H1 (cell line): ENCODE results near the gene ACTRT3. TPM values are rescaled to one million over a fixed set of nuclear protein-coding genes. Genes with fewer than 3 reads are reported as not detected.
A peak's percentile ranks its signal among the peaks of the same experiment; 100 is the strongest.

Experiments
- CTCF ChIA-PET: fragments of 300-600 bp; sonication (Branson Sonifier 250); formaldehyde crosslinking; loops from one replicate; lab custom pipeline; 2021; ENCODE audit not compliant: partially characterized antibody; lab: Charles Lee
- POLR2A ChIA-PET: fragments of 300-600 bp; sonication (Branson Sonifier 250); formaldehyde crosslinking; loops from one replicate; lab custom pipeline; 2021; ENCODE audit warnings: inconsistent platforms; ENCODE audit not compliant: partially characterized antibody; lab: Charles Lee
- DNase-seq, 2 experiments: peaks; one replicate each; pipeline versions ENCODE4 v3.0.0 to v3.0.0-alpha.2; 2010 to 2022; ENCODE audit warnings: low spot score in 2 of 2, low read depth in 1 of 2, mixed read lengths in 1 of 2
- FAIRE-seq: peaks from 2 replicates; lab custom pipeline; 2011; peaks lifted over from hg19 to GRCh38; lab: Jason Lieb, UNC
- H2AFZ ChIP-seq: 2 replicates; pipeline ENCODE4 v1.8.1; 2012; ENCODE audit warnings: low read length, inconsistent platforms
- H2AK5ac ChIP-seq: 2 replicates; pipeline ENCODE4 v1.6.1; 2013; ENCODE audit warnings: low read depth, low read length
- H2BK120ac ChIP-seq: replicated peaks from 2 replicates; pipeline ENCODE3; 2013; ENCODE audit warnings: low read depth, low read length, inconsistent platforms
- H2BK12ac ChIP-seq: 2 replicates; pipeline ENCODE4 v1.6.1; 2013; ENCODE audit warnings: low read depth, low read length
- H2BK15ac ChIP-seq: 2 replicates; pipeline ENCODE4 v1.6.1; 2013; ENCODE audit warnings: low read length
- H2BK20ac ChIP-seq: 2 replicates; pipeline ENCODE4 v1.6.1; 2013; ENCODE audit warnings: low read length
- H2BK5ac ChIP-seq: 2 replicates; pipeline ENCODE4 v1.6.1; 2013; ENCODE audit warnings: low read depth, low read length
- H3K14ac ChIP-seq: 2 replicates; pipeline ENCODE4 v1.6.1; 2013; ENCODE audit warnings: inconsistent platforms; ENCODE audit not compliant: insufficient read length
- H3K18ac ChIP-seq: 2 replicates; pipeline ENCODE4 v1.6.1; 2013; ENCODE audit warnings: low read length; ENCODE audit errors: extremely low read depth
- H3K23ac ChIP-seq: 2 replicates; pipeline ENCODE4 v1.6.1; 2013; ENCODE audit warnings: inconsistent platforms; ENCODE audit not compliant: insufficient read length
- H3K23me2 ChIP-seq: 2 replicates; pipeline ENCODE4 v1.6.1; 2013; ENCODE audit warnings: low read depth, low read length
- H3K27ac ChIP-seq: 2 replicates; pipeline ENCODE4 v1.6.1; 2011; ENCODE audit warnings: low read depth, low read length, inconsistent platforms
- H3K27me3 ChIP-seq, 4 experiments: replicated peaks in 1 of 4; 1 replicate in 1 of 4; 2 replicates in 3 of 4; pipeline versions ENCODE4 v1.6.1 to v1.8.1; 2011 to 2013; ENCODE audit warnings: low read length in 3 of 4, mild to moderate bottlenecking in 3 of 4, inconsistent platforms in 2 of 4, mixed read lengths in 2 of 4, moderate library complexity in 1 of 4; ENCODE audit not compliant: control insufficient read depth in 3 of 4, insufficient read depth in 3 of 4; ENCODE audit errors: extremely low read depth in 1 of 4
- H3K36me3 ChIP-seq, 4 experiments: 2 replicates each; pipeline versions ENCODE4 v1.6.1 to v1.8.1; 2011 to 2013; ENCODE audit warnings: mild to moderate bottlenecking in 4 of 4, low read length in 3 of 4, moderate library complexity in 2 of 4, control low read depth in 1 of 4, inconsistent platforms in 1 of 4; ENCODE audit not compliant: insufficient read depth in 4 of 4, control insufficient read depth in 2 of 4
- H3K4ac ChIP-seq: replicated peaks from 2 replicates; pipeline ENCODE3; 2013; ENCODE audit warnings: low read length, low read depth, mixed read lengths, inconsistent platforms; ENCODE audit not compliant: insufficient read length
- H3K4me1 ChIP-seq, 4 experiments: replicated peaks in 1 of 4; 1 replicate in 1 of 4; 2 replicates in 3 of 4; pipeline versions ENCODE4 v1.6.1 to v1.8.1; 2011 to 2013; ENCODE audit warnings: low read length in 3 of 4, inconsistent platforms in 2 of 4, mixed read lengths in 1 of 4; ENCODE audit not compliant: insufficient read depth in 4 of 4, control insufficient read depth in 3 of 4
- H3K4me2 ChIP-seq, 2 experiments: 2 replicates each; pipeline versions ENCODE4 v1.6.1 to v1.8.1; 2011 to 2013; ENCODE audit warnings: low read depth in 2 of 2, low read length in 2 of 2, control low read depth in 1 of 2, inconsistent platforms in 1 of 2, mild to moderate bottlenecking in 1 of 2; ENCODE audit not compliant: insufficient read depth in 1 of 2
- H3K4me3 ChIP-seq, 4 experiments: fragments of 200-600, 300-600 bp in 1 of 4; sonication (generic), shearing (Covaris generic), sonication (Bioruptor Twin) in 1 of 4; 2 replicates each; pipeline versions ENCODE4 v1.5.1 to v1.8.1; 2011 to 2016; ENCODE audit warnings: low read length in 4 of 4, low read depth in 3 of 4, control low read depth in 2 of 4, inconsistent platforms in 2 of 4, mild to moderate bottlenecking in 2 of 4, mixed read lengths in 1 of 4, moderate library complexity in 1 of 4; ENCODE audit not compliant: insufficient read depth in 2 of 4; ENCODE audit errors: extremely low read depth in 1 of 4
- H3K56ac ChIP-seq: replicated peaks from 2 replicates; pipeline ENCODE3; 2013; ENCODE audit warnings: low read depth, mild to moderate bottlenecking, mixed read lengths, low read length, inconsistent platforms; ENCODE audit not compliant: insufficient read length
- H3K79me1 ChIP-seq: 2 replicates; pipeline ENCODE4 v1.6.1; 2013; ENCODE audit warnings: low read depth, low read length, control low read depth
- H3K79me2 ChIP-seq, 2 experiments: 2 replicates each; pipeline versions ENCODE4 v1.6.1 to v1.8.1; 2012 to 2013; ENCODE audit warnings: low read length in 2 of 2, mild to moderate bottlenecking in 2 of 2, inconsistent platforms in 1 of 2; ENCODE audit not compliant: insufficient read depth in 2 of 2, control insufficient read depth in 1 of 2
- H3K9ac ChIP-seq, 4 experiments: replicated peaks in 1 of 4; 1 replicate in 1 of 4; 2 replicates in 3 of 4; pipeline versions ENCODE4 v1.6.1 to v1.8.1; 2011 to 2013; ENCODE audit warnings: low read depth in 3 of 4, low read length in 3 of 4, control low read depth in 2 of 4, mild to moderate bottlenecking in 2 of 4, moderate library complexity in 2 of 4, inconsistent platforms in 1 of 4; ENCODE audit errors: extremely low read depth in 1 of 4
- H3K9me3 ChIP-seq, 2 experiments: 2 replicates each; pipeline versions ENCODE4 v1.6.1 to v1.8.1; 2012 to 2013; ENCODE audit warnings: mild to moderate bottlenecking in 2 of 2, moderate library complexity in 2 of 2, control low read depth in 1 of 2, inconsistent platforms in 1 of 2, low read depth in 1 of 2, low read length in 1 of 2, mixed read lengths in 1 of 2; ENCODE audit not compliant: insufficient read depth in 2 of 2
- H4K20me1 ChIP-seq, 2 experiments: replicated peaks in 1 of 2; 2 replicates each; pipeline versions ENCODE3 to v1.8.1; 2011 to 2013; ENCODE audit warnings: inconsistent platforms in 2 of 2, low read length in 2 of 2, mild to moderate bottlenecking in 1 of 2; ENCODE audit not compliant: insufficient read depth in 2 of 2, control insufficient read depth in 1 of 2
- H4K5ac ChIP-seq: 2 replicates; pipeline ENCODE4 v1.6.1; 2013; ENCODE audit warnings: low read length, low read depth, mixed read lengths, inconsistent platforms; ENCODE audit not compliant: insufficient read length
- H4K8ac ChIP-seq: 2 replicates; pipeline ENCODE4 v1.8.0; 2013; ENCODE audit warnings: mild to moderate bottlenecking, moderate library complexity, low read length, inconsistent platforms; ENCODE audit not compliant: insufficient read depth; ENCODE audit errors: extremely low read depth
- H4K91ac ChIP-seq: replicated peaks from 2 replicates; pipeline ENCODE3; 2013; ENCODE audit warnings: low read length, mixed read lengths, inconsistent platforms; ENCODE audit not compliant: insufficient read length
- ATF2 ChIP-seq: IDR thresholded peaks from 2 replicates; pipeline ENCODE4 v1.6.1; 2012; ENCODE audit warnings: low read length, inconsistent platforms
- BACH1 ChIP-seq: IDR thresholded peaks from 2 replicates; pipeline ENCODE4 v1.6.1; 2012; ENCODE audit warnings: low read length, improper control_type of control experiment
- CBX8 ChIP-seq: fragments of 300-800, 300-1000 bp; sonication (generic); IDR thresholded peaks from 2 replicates; pipeline ENCODE4 v1.7.1; 2016; ENCODE audit warnings: low read depth, low read length, borderline replicate concordance
- FOSL1 ChIP-seq: IDR thresholded peaks from 2 replicates; pipeline ENCODE4 v1.6.1; 2011; ENCODE audit warnings: mild to moderate bottlenecking, low read depth, low read length, moderate library complexity; ENCODE audit not compliant: insufficient read depth
- GABPA ChIP-seq: IDR thresholded peaks from 2 replicates; pipeline ENCODE4 v1.6.1; 2011; ENCODE audit warnings: mild to moderate bottlenecking, low read length, moderate library complexity, borderline replicate concordance; ENCODE audit not compliant: insufficient read depth
- HDAC6 ChIP-seq: IDR thresholded peaks from one replicate; pipeline ENCODE4 v1.7.1; 2012; ENCODE audit warnings: low read depth, mild to moderate bottlenecking, inconsistent platforms, low read length, moderate library complexity
- SIN3A ChIP-seq, 2 experiments: IDR thresholded peaks in 1 of 2; conservative IDR thresholded peaks in 1 of 2; 2 replicates each; pipeline ENCODE4 v1.6.1; 2011 to 2012; ENCODE audit warnings: low read length in 2 of 2, improper control_type of control experiment in 1 of 2, low read depth in 1 of 2, mild to moderate bottlenecking in 1 of 2
- SIRT6 ChIP-seq: IDR thresholded peaks from one replicate; pipeline ENCODE4 v1.7.1; 2012; ENCODE audit warnings: low read length, inconsistent platforms
- SP4 ChIP-seq: IDR thresholded peaks from 2 replicates; pipeline ENCODE4 v1.6.1; 2012; ENCODE audit warnings: low read length, inconsistent platforms
- WGBS, 2 experiments: shearing (Covaris generic) in 1 of 2; methylation state at CpG; one replicate each; pipeline versions ENCODE4 v1.1.6 to v1.1.7; 2013 to 2015; ENCODE audit warnings: low lambda C conversion rate in 2 of 2, mixed read lengths in 2 of 2, inconsistent platforms in 1 of 2, low coverage in 1 of 2, missing lambda C conversion rate in 1 of 2; ENCODE audit not compliant: insufficient replicate concordance in 2 of 2, insufficient coverage in 1 of 2, insufficient read length in 1 of 2; ENCODE audit errors: extremely low coverage in 1 of 2, missing lambda C conversion rate in 1 of 2; 5-methylcytosine and 5-hydroxymethylcytosine counted together
- polyA plus RNA-seq, 7 experiments: library from polyadenylated mRNA; depleted of rRNA in 3 of 7; stranded (reverse) in 5 of 7; unstranded in 2 of 7; fragments of >200 nt in 5 of 7; fragments of 200-250 nt in 2 of 7; gene quantifications; 1 replicate in 5 of 7; 2 replicates in 1 of 7; 4 replicates in 1 of 7; pipeline versions ENCODE4 v1.2.1 to v1.2.3, GENCODE V29; 2011 to 2013; ENCODE audit warnings: missing spikeins in 2 of 7, mixed read lengths in 2 of 7
- total RNA-seq: library from RNA; stranded (reverse); fragmentation: NEBNext Ultra II Directional; extraction: Animal tissue kit (Norgen Biotek cat#: 25700); gene quantifications from 2 replicates; pipeline ENCODE4 v1.2.1, GENCODE V29; 2021
- TF ChIP-seq, protein P1 (sequence below): IDR thresholded peaks from 2 replicates; pipeline ENCODE4 v1.6.1; 2012; ENCODE audit warnings: inconsistent platforms

The ACTRT3 gene
- total and polyA plus RNA-seq, 2 of the 8 experiments (the other 6 are each of a cell fraction or from before 2014, with no cell fraction given), result 3.4 to 5.9 TPM

DNA sequence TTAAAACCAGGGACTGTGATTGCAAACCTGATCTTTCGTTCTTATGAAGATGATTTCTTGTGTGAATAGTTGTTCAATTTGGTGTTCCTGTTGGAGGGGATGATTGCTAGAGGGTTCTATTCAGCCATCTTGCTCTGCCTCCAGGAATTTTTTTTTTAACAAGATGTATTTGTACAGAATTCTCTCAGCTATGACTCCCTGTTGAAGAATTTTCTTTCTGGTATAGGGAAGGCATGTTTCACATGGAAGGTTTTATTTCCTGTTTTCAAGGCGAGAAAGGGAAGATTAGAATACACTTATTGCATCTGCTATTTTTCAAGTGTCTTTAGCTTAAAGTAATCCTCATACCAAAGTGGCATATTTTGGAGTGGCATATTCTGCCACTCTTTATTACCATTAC, 49.0 kb upstream of the ACTRT3 start:
- Histone ChIP-seq H3K4me2 (no peak overlapping the region), H4K91ac (no peak overlapping the region)
- CTCF ChIA-PET, result no interaction called here
- TF ChIP-seq SIRT6 (no peak), HDAC6 (no peak), SIN3A (conservative IDR thresholded peaks at IDR 0.05 in 1 of 2, IDR thresholded peaks at IDR 0.05 in 1 of 2; ENCODE audit: low read depth in 1 of 2, low read length in 2 of 2) (no peak), SP4 (no peak), CBX8 (no peak), BACH1 (no peak), ATF2 (no peak), FOSL1 (no peak), GABPA (no peak)
- TF ChIP-seq, protein P1, sequence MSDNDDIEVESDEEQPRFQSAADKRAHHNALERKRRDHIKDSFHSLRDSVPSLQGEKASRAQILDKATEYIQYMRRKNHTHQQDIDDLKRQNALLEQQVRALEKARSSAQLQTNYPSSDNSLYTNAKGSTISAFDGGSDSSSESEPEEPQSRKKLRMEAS, result no peak

More for the DNA sequence above, 49.0 kb upstream of the ACTRT3 start:
- H3K18ac ChIP-seq, result no peak overlapping the region
- no peak overlapping the region for H3K4ac ChIP-seq
- H2BK120ac ChIP-seq, result no peak overlapping the region
- no peaks in the 10 kb centered on the region for H3K36me3 ChIP-seq
- H4K8ac ChIP-seq, result no peak overlapping the region
- H2BK12ac ChIP-seq, result no peak overlapping the region
- 0 out of 2 replicates have a peak overlapping the region, but pooled peaks have one; percentile 6 for H2AFZ ChIP-seq
- no peak overlapping the region for H3K23ac ChIP-seq
- POLR2A ChIA-PET, result no interaction called here
- no peak overlapping the region for H2BK5ac ChIP-seq
- WGBS, 2 experiments, result 90% methylated on average over 2 of the region's 2 CpGs; no CpG with 5 or more reads in 1 of the 2 experiments
- no peaks in the 10 kb centered on the region for H3K79me2 ChIP-seq
- peaks cover 2 to 4% (median 3%) of the 10 kb centered on the region in 4 experiments; a peak in 4 of 7 replicates for H3K4me1 ChIP-seq
- H3K9me3 ChIP-seq, result no peaks in the 10 kb centered on the region; a peak in 1 of 4 replicates
- H4K5ac ChIP-seq, result no peak overlapping the region
- H3K14ac ChIP-seq, result no peak overlapping the region
- H3K27ac ChIP-seq, result no peak overlapping the region
- FAIRE-seq (no peak), DNase-seq (no peak)
- H3K79me1 ChIP-seq, result no peaks in the 10 kb centered on the region
- H2BK20ac ChIP-seq, result no peak overlapping the region
- H3K4me3 ChIP-seq, result no peak overlapping the region
- H4K20me1 ChIP-seq, result no peaks in the 10 kb centered on the region
- no peak overlapping the region for H3K9ac ChIP-seq
- no peaks in the 10 kb centered on the region for H3K23me2 ChIP-seq
- H2BK15ac ChIP-seq, result no peak overlapping the region
- no peak overlapping the region for H2AK5ac ChIP-seq
- H3K27me3 ChIP-seq, result peaks cover 0 to 6% (median 3%) of the 10 kb centered on the region in 4 experiments
- H3K56ac ChIP-seq, result no peak overlapping the region
